ENCODE results near the gene GNAT1. TPM values are rescaled to one million over a fixed set of nuclear protein-coding genes. Genes with fewer than 3 reads are reported as not detected.
A peak's percentile ranks its signal among the peaks of the same experiment; 100 is the strongest.

Gene GNAT1
- total and polyA plus RNA-seq, 2 of the 13 experiments (the other 11 are each of a cell fraction or from before 2014, with no cell fraction given) = 0.15 TPM; not detected in 1

DNA sequence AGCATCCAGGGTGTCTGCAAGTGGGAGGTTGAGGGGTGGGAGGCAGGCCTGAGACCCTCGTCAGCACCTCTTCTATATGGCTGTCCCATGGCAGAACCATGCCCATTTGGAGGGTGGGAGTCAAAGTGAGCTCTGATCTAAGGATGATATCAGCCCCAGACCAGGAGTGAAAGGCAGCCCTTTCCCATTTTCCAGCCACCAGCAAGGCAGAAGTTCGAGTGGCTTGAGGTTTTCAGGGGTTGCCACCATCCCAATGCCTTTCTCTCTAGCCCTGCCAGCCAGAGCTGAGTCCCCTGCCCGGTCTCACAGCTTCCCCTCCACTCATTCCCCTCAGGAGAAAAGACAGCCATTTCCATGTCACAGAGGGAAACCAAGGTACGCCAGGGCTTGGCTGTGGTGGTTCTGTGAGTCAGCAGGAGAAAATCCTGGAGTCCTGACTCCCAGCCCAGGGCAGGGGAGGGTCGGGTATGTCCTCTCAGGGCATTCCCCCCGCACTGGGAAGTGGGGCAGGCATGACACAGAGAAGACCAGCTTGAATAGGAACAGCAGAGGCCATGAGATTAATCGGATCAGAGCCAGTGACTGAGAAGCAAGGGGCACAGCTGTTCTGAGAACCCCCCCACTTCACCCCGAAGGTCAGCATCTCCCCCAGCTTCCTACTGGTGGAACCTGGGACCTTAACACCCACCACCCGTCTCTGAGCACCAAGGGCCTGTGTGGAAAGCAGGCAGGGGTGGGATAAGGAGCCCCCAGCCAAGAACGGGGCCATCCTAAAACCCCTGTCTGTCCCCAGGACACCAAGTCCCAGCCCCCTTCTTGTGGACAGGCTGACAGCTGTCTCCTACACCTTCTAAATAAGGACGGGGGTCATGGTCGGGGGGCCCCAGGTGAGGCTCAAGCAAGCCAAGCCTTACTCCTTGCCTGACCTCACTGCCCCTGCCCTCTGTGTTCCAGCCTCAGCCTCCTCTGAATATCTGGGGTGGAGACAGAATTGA, 12.7 kb downstream of the GNAT1 start (continued):
- TF ChIP-seq ZMAT3 (CRISPR knock-in tag; conservative IDR thresholded peaks at IDR 0.05) = no peak
- TF ChIP-seq ZNF333 (CRISPR knock-in tag; IDR thresholded peaks at IDR 0.05; ENCODE audit: borderline replicate concordance) = 0 out of 2 replicates have a peak, but pooled peaks have one; percentile 63
- TF ChIP-seq ESRRA (CRISPR knock-in tag; IDR thresholded peaks at IDR 0.05; ENCODE audit: low read depth) = peak; percentile 30; the same call in 1 of the 2 replicates
- no peak for TF ChIP-seq NONO (IDR thresholded peaks at IDR 0.05)
- TF ChIP-seq NONO (CRISPR knock-in tag; conservative IDR thresholded peaks at IDR 0.05) = 0 out of 2 replicates have a peak, but pooled peaks have one; percentile 5
- no peak for TF ChIP-seq BCL6 (CRISPR knock-in tag; IDR thresholded peaks at IDR 0.05)
- TF ChIP-seq MAZ (IDR thresholded peaks at IDR 0.05; ENCODE audit: borderline replicate concordance, low read depth, low read length) = no peak
- TF ChIP-seq MAZ (CRISPR knock-in tag; IDR thresholded peaks at IDR 0.05; ENCODE audit: low read depth) = 0 out of 2 replicates have a peak, but pooled peaks have one; percentile 22
- TF ChIP-seq, protein P1, sequence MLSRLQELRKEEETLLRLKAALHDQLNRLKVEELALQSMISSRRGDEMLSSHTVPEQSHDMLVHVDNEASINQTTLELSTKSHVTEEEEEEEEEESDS (CRISPR knock-in tag; IDR thresholded peaks at IDR 0.05; ENCODE audit: borderline replicate concordance) = no peak
- TF ChIP-seq, protein P2, sequence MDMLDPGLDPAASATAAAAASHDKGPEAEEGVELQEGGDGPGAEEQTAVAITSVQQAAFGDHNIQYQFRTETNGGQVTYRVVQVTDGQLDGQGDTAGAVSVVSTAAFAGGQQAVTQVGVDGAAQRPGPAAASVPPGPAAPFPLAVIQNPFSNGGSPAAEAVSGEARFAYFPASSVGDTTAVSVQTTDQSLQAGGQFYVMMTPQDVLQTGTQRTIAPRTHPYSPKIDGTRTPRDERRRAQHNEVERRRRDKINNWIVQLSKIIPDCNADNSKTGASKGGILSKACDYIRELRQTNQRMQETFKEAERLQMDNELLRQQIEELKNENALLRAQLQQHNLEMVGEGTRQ (IDR thresholded peaks at IDR 0.05; ENCODE audit: low read depth, low read length) = no peak
- TF ChIP-seq, protein P2 (CRISPR knock-in tag; IDR thresholded peaks at IDR 0.05; ENCODE audit: borderline replicate concordance) = no peak
- 0 out of 2 replicates have a peak, but pooled peaks have one; percentile 4 for TF ChIP-seq DMAP1 (CRISPR knock-in tag; IDR thresholded peaks at IDR 0.05)
- TF ChIP-seq RXRA (CRISPR knock-in tag; IDR thresholded peaks at IDR 0.05) = no peak; the same call in 1 of the 2 replicates
- no peak; the same call in 1 of the 2 replicates for TF ChIP-seq ZNF33B (CRISPR knock-in tag; IDR thresholded peaks at IDR 0.05)
- 0 out of 2 replicates have a peak, but pooled peaks have one; percentile 37 for TF ChIP-seq THAP8 (CRISPR knock-in tag; IDR thresholded peaks at IDR 0.05; ENCODE audit: borderline replicate concordance)
- TF ChIP-seq MBD4 (IDR thresholded peaks at IDR 0.05; ENCODE audit: borderline replicate concordance, low read length) = no peak
- TF ChIP-seq SRY (CRISPR knock-in tag; IDR thresholded peaks at IDR 0.05) = 0 out of 2 replicates have a peak, but pooled peaks have one; percentile 9
- TF ChIP-seq ZNF124 (CRISPR knock-in tag; IDR thresholded peaks at IDR 0.05) = no peak
- TF ChIP-seq, protein P3, sequence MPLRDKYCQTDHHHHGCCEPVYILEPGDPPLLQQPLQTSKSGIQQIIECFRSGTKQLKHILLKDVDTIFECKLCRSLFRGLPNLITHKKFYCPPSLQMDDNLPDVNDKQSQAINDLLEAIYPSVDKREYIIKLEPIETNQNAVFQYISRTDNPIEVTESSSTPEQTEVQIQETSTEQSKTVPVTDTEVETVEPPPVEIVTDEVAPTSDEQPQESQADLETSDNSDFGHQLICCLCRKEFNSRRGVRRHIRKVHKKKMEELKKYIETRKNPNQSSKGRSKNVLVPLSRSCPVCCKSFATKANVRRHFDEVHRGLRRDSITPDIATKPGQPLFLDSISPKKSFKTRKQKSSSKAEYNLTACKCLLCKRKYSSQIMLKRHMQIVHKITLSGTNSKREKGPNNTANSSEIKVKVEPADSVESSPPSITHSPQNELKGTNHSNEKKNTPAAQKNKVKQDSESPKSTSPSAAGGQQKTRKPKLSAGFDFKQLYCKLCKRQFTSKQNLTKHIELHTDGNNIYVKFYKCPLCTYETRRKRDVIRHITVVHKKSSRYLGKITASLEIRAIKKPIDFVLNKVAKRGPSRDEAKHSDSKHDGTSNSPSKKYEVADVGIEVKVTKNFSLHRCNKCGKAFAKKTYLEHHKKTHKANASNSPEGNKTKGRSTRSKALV (CRISPR knock-in tag; IDR thresholded peaks at IDR 0.05) = no peak
- TF ChIP-seq ZNF550 (CRISPR knock-in tag; IDR thresholded peaks at IDR 0.05; ENCODE audit: borderline replicate concordance) = 0 out of 2 replicates have a peak, but pooled peaks have one; percentile 0
- no peak for TF ChIP-seq ZNF549 (CRISPR knock-in tag; IDR thresholded peaks at IDR 0.05)
- TF ChIP-seq, protein P4, sequence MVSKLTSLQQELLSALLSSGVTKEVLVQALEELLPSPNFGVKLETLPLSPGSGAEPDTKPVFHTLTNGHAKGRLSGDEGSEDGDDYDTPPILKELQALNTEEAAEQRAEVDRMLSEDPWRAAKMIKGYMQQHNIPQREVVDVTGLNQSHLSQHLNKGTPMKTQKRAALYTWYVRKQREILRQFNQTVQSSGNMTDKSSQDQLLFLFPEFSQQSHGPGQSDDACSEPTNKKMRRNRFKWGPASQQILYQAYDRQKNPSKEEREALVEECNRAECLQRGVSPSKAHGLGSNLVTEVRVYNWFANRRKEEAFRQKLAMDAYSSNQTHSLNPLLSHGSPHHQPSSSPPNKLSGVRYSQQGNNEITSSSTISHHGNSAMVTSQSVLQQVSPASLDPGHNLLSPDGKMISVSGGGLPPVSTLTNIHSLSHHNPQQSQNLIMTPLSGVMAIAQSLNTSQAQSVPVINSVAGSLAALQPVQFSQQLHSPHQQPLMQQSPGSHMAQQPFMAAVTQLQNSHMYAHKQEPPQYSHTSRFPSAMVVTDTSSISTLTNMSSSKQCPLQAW (CRISPR knock-in tag; IDR thresholded peaks at IDR 0.05) = 0 out of 2 replicates have a peak, but pooled peaks have one; percentile 3
- no peak for TF ChIP-seq ZNF264 (CRISPR knock-in tag; IDR thresholded peaks at IDR 0.05)

All from HepG2 (cell line).